Thyroid gland (tissue), 4 donors: ENCODE measurements around the gene PTH1R. TPM values are rescaled to one million over a fixed set of nuclear protein-coding genes. Genes with fewer than 3 reads are reported as not detected.

ENCODE experiments used
- DNase-seq, 2 donors: peaks; one replicate each; pipeline ENCODE4 v3.0.0-alpha.2; 2019
- H3K27ac ChIP-seq, 3 donors: fragments of 200-600 bp; sonication (generic); 1 replicate in 2 of 3; 2 replicates in 1 of 3; pipeline ENCODE4 v1.5.1; 2016 to 2019; ENCODE audit warnings: mild to moderate bottlenecking in 1 of 3, moderate library complexity in 1 of 3
- H3K27me3 ChIP-seq: fragments of 200-600 bp; sonication (generic); one replicate; pipeline ENCODE4 v1.5.1; 2019
- H3K36me3 ChIP-seq, 2 donors: fragments of 200-600 bp; sonication (generic); one replicate each; pipeline ENCODE4 v1.5.1; 2016 to 2019
- H3K4me1 ChIP-seq, 2 donors: fragments of 200-600 bp; sonication (generic); one replicate each; pipeline ENCODE4 v1.5.1; 2017 to 2019
- H3K4me3 ChIP-seq, 3 donors: fragments of 200-600 bp; sonication (generic); replicated peaks in 1 of 3; 1 replicate in 2 of 3; 2 replicates in 1 of 3; pipeline ENCODE4 v1.5.1; 2016; ENCODE audit warnings: mild to moderate bottlenecking in 1 of 3
- H3K9me3 ChIP-seq: fragments of 200-600 bp; sonication (generic); one replicate; pipeline ENCODE4 v1.5.1; 2017
- CTCF ChIP-seq, 6 experiments: fragments of 200-600 bp in 3 of 6; fragments of 450-650 bp in 3 of 6; sonication (generic) in 3 of 6; IDR thresholded peaks; one replicate each; pipeline ENCODE4 v1.5.1; 2016 to 2019; ENCODE audit warnings: antibody characterized with exemption in 6 of 6, mild to moderate bottlenecking in 2 of 6, inconsistent platforms in 1 of 6, moderate library complexity in 1 of 6
- POLR2A ChIP-seq, 2 donors: fragments of 450-650 bp; IDR thresholded peaks; one replicate each; pipeline ENCODE4 v1.6.1; 2017; ENCODE audit warnings: antibody characterized with exemption in 2 of 2, mild to moderate bottlenecking in 2 of 2, moderate library complexity in 1 of 2
- WGBS, 2 donors: methylation state at CpG; one replicate each; pipeline ENCODE4 v1.1.5; 2017; 5-methylcytosine and 5-hydroxymethylcytosine counted together
- intact Hi-C: fragments of 100-400 bp; cut with DNase I; formaldehyde crosslinking; loops from one replicate; pipeline ENCODE4 v1.15.1; 2023
- total RNA-seq, 4 donors: library from RNA; depleted of rRNA; stranded (reverse); fragments of >200 nt; gene quantifications; one replicate each; pipeline ENCODE4 v1.2.3, GENCODE V29; 2016

The PTH1R gene
- total RNA-seq, 4 donors from 2014 or later, result 1.2 to 10.6 (median 4.4) TPM

DNA sequence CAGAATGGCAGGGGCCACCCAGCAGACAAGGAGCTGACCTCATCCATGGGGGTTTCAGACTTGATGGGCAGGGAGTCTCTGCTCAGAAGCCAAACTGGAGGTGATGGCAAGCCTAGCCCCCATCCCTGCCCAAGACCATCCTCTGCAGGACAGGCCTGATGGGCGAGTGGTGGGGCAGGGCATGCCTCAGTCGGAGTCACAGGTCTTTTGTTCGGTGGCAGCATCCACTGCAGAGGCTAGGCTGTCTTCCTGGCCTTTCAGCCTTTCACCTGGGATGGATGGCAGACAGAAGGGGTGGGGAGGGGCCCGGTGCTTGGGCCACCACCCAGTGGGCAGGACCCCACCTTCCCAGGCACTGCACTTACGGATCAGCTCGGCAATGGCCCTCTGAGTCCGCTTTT is 44.4 kb downstream of the PTH1R start:
- 96 to 100% methylated on average over 3 to 5 of the region's 7 CpGs for WGBS, 2 donors
- H3K9me3 ChIP-seq, result no peaks in the 10 kb centered on the region
- H3K27me3 ChIP-seq, result no peaks in the 10 kb centered on the region
- intact Hi-C loops, result loop anchor here (5.0 kb wide), 1 partner anchor 75 kb away; no protein-coding TSS in a partner anchor
- H3K4me3 ChIP-seq, result no peak overlapping the region
- TF ChIP-seq CTCF (IDR thresholded peaks at IDR 0.05) (no peak), POLR2A (IDR thresholded peaks at IDR 0.05) (no peak)
- H3K4me1 ChIP-seq, result peaks cover 16 to 20% of the 10 kb centered on the region in 2 donors
- H3K27ac ChIP-seq, result no peak overlapping the region
- peaks cover 52 to 53% of the 10 kb centered on the region in 2 donors for H3K36me3 ChIP-seq
- DNase-seq, result no peak

DNA sequence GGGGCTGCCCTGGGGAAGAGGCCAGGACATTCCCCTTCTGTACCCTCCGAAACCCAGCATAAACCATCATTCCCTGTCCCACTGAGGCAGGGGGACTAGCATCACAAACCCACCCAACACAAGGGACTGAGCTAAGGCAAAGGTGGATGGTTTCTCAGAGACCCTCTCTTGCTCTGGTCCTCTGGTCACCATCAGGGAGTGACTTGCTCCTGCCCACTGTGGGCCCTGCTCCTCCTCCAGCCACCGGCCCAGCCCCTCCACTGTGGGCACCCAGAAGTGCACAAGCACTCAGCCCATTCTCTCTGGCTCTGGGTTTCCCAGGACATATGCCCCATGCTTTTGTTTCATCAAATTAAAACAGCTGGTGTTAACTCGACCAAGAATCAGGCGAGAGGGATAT is 44.9 kb downstream of the PTH1R start:
- TF ChIP-seq CTCF (IDR thresholded peaks at IDR 0.05), result no peak
- no peak for TF ChIP-seq POLR2A (IDR thresholded peaks at IDR 0.05)
- intact Hi-C loops, result loop anchor here (5.0 kb wide), 1 partner anchor 75 kb away; no protein-coding TSS in a partner anchor
- DNase-seq, result no peak

DNA sequence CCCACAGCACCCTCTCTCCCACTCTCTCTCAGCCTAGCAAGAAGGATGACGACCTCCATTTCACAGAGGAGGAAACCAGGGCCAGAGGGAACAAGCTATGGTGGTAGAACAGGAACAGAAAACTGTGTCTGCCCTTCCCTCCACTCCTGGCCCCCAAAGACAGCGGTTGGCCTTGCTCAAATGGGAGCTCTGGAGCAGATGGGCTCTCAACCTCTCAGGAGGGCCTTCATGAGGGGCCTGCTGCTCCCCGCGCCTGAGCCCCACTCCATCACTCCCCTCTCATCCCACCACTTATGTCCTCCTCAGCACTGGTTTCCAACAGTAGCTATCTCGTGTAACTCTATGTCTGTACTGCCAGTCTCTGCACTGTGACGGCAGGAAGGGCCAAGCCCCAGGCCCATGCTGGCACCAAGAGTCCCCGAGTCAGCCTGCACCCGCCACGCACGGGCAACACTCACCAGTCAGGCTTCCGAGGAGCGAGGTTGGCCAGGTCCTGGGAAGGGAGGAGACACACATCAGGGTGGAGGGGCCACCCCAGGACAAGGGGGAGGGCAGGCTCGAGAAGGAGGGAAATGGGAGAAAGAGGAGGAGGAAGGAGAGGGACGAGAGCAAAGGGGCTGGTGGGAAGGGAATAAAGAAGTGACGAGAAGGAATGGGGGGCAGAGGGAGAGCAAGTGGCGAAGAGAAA is 45.5 kb downstream of the PTH1R start:
- Histone ChIP-seq H3K36me3 (peaks cover 46 to 48% of the 10 kb centered on the region in 2 donors), H3K4me3 (no peak overlapping the region), H3K4me1 (peaks cover 27 to 32% of the 10 kb centered on the region in 2 donors), H3K9me3 (no peaks in the 10 kb centered on the region), H3K27me3 (no peaks in the 10 kb centered on the region), H3K27ac (no peak overlapping the region)
- DNase-seq, result no peak
- WGBS, 2 donors, result 92 to 95% methylated on average over 16 of the region's 16 CpGs
- no peak for TF ChIP-seq POLR2A (IDR thresholded peaks at IDR 0.05)
- no peak for TF ChIP-seq CTCF (IDR thresholded peaks at IDR 0.05)
- intact Hi-C loops, result loop anchor here (5.0 kb wide), 1 partner anchor 74 kb away; no protein-coding TSS in a partner anchor

More for the DNA sequence above, 44.9 kb downstream of the PTH1R start:
- 98 to 100% methylated on average over 2 to 3 of the region's 4 CpGs for WGBS, 2 donors
- H3K4me3 ChIP-seq, result no peak overlapping the region
- no peaks in the 10 kb centered on the region for H3K9me3 ChIP-seq
- H3K27me3 ChIP-seq, result no peaks in the 10 kb centered on the region
- H3K27ac ChIP-seq, result no peak overlapping the region
- peaks cover 49% of the 10 kb centered on the region in 2 donors for H3K36me3 ChIP-seq
- peaks cover 21 to 26% of the 10 kb centered on the region in 2 donors for H3K4me1 ChIP-seq

GRCh38 chr3:46923559-46924350 is 46.2 kb downstream of the PTH1R start:
- intact Hi-C loops, result loop anchor here (5.0 kb wide), 1 partner anchor 74 kb away; no protein-coding TSS in a partner anchor
- H3K4me1 ChIP-seq, result peaks cover 35 to 39% of the 10 kb centered on the region in 2 donors
- H3K4me3 ChIP-seq, result no peak overlapping the region
- TF ChIP-seq POLR2A (IDR thresholded peaks at IDR 0.05) (no peak), CTCF (IDR thresholded peaks at IDR 0.05) (peak; percentile 15 to 74 (median 54))
- no peak for DNase-seq
- no peaks in the 10 kb centered on the region for H3K27me3 ChIP-seq
- no peaks in the 10 kb centered on the region for H3K9me3 ChIP-seq
- peaks cover 46 to 48% of the 10 kb centered on the region in 2 donors for H3K36me3 ChIP-seq
- peak overlapping the region in 1 of 3 donors; percentile 3 for H3K27ac ChIP-seq
- 57 to 60% methylated on average over 9 to 10 of the region's 11 CpGs for WGBS, 2 donors
